ENCODE results near the gene PCNX1.

DNA sequence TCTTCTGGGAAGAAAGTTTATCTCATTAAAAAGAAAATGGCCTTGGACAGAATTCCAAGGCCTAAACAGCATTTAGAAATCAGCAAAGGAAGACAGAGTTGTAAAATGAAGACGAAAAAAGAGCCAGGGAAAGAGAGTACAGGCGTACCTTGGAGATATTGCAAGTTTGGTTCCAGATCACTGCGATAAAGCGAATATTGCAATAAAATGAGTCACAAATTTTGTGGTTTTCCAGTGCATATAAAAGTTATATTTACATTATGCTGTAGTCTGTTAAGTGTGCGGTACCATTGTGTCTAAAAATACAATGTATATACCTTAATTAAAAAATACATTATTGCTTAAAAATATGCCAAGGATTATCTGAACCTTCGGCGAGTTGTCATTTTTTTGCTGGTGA is 9.0 kb downstream of the PCNX1 start:
- no peak for TF ChIP-seq POLR2AphosphoS5 (IDR thresholded peaks at IDR 0.05; ENCODE audit: borderline replicate concordance, low read depth, low read length)
- TF ChIP-seq EZH2 (IDR thresholded peaks at IDR 0.05), result no peak
- TF ChIP-seq FOXP2 (optimal IDR thresholded peaks at IDR 0.05; ENCODE audit: control extremely low read depth, extremely low read length, insufficient read depth), result no peak

Measured in SK-N-MC (cell line).